Measurements from ENCODE around the gene GCNT4.
"Not testable (repeated sequence)": the region's sequence is repeated elsewhere in the genome, so short reads cannot be mapped to it uniquely, and the experiment has no call there.

GCNT4 gene, protein sequence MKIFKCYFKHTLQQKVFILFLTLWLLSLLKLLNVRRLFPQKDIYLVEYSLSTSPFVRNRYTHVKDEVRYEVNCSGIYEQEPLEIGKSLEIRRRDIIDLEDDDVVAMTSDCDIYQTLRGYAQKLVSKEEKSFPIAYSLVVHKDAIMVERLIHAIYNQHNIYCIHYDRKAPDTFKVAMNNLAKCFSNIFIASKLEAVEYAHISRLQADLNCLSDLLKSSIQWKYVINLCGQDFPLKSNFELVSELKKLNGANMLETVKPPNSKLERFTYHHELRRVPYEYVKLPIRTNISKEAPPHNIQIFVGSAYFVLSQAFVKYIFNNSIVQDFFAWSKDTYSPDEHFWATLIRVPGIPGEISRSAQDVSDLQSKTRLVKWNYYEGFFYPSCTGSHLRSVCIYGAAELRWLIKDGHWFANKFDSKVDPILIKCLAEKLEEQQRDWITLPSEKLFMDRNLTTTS
- 4.4 to 96.3 (median 18.4) reads per million in 4 experiments for total RNA-seq

DNA sequence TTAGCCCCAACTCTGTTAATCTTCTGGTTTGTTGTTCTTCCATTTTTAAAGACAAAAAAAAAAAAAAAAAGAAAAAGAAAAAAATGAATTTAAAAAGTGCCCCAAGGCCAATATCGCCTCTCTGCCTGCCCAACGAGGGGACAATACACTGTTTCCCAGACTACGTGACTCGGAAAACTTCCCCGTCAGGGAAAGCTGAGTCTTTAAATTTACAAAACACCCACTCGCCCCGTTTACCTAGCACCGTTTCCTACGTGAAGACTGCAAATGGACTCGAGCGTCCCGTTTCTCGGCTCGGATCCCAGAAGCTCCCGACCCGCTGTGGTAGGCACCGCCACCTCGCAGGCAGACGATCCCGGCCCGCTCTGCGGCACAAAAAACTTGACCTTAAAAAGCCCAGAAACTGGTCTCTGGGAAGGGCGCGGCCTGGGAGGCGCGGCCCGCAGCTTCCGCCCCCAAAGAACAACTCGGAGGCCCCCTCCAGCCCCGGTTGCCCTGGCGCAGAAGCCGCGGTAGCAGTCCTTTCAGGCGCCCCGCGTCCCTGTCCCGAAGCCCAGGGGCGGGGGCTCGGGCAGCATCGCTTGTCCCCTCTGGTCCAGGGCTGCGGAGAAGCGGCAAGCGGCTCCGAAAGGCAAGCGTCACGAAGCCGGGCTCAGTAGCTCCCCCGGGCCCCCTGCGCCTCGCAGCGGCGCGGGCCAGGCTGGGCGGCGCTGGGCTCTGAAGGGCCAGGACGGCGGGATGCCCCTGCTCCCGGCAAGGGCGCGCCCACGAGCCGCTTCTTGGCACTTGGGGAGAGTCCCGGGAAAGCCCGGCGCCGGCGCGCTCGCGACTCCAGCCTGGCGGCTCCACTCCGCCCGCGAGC is at the start of gene GCNT4:
TSS of gene GCNT4 (minus strand) at position 367 of the 862 bp plus-strand sequence. CDS start 22,521 bp downstream, outside the sequence.
- DNase-seq = peak; percentile 24

DNA sequence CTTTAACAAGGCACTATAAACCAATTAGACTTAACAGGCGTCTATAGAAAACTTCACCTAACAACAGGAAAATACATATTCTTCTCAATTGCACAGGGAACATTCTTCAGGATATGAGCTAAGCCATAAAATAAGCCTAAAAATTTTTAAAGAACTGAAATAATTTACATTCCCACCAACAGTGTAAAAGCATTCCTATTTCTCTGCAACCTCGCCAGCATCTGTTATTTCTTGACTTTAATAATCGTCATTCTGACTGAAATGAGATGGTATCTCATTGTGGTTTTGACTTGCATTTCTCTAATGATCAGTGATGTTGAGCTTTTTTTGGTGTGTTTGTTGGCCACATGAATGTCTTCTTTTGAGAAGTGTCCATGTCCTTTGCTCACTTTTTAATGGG is 43.6 kb upstream of the GCNT4 start:
- not testable (repeated sequence) for DNase-seq

DNA sequence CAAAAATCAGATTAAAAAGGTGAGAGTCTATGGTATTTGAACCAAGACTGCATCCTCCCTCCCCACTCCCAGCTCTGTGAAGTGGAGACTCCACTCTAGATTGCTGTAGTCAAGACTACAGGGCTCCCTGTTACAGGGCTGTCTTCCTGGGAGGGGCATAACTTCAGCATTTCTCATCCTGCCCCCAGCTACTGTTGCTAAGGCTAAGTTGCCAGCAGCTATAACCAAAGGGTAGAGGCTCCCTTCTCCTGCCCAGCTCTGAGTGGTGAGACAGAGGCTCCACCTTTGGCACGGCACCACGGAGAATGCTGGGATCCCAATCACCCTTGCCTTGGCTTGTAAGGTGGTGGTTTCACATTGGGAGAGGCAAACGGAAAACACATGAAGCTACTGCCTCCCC is 39.2 kb upstream of the GCNT4 start:
- no peak for DNase-seq

DNA sequence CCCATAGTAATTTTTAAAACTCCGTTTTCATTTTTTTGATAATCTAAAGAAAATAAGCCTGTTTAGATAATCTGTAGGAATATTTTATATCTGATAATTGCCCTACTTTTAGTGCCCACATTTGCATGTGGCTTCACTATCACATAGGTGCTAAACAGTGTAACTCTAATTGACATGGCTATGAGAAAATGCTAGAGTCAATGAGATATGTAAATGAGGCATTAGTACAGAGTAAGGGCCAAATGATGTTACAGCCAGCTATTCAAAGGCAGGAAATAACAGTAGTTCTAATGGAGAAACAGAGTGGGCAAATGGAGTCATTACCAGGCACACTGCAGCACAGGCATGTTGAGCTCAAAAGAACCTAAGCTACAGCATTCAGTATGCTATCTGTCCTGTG is 37.3 kb upstream of the GCNT4 start:
- DNase-seq = no peak

DNA sequence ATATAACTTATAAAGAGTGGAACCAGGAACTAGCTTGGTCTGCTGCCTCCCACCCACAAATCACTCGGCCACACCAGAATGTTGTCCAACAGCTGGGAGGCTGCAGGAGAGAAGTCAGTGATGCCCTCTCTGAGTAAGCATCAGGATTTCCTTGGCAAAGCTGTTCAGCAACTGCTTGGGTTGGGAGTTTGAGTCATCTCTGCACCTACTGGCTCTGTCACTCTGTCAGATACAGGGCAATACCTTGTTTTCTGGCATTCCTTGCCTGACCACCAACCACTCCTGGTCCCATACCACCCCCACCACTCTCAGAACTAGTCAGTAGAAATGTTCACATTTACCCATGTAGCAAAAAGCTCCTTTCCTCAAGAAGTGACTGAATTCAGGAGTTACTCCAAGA is 36.8 kb upstream of the GCNT4 start:
- no peak for DNase-seq

DNA sequence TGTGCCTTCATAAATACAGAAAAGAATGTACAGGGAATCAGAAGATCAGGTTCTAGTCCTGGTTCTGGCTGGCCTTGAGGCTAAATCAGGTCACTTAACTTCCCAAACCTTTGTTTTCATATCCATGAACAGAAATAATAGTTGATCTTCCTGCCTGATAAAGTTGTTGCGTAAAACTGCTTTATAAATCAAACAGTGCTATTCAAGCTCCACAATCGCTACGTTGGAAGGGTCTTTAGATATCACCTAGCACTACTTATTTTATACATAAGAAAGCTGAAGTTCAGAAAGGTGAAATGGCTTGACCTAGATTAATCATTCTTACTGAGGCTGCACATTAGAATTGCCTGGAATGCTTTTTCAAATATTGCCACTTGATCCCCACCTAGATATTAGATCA is 36.3 kb upstream of the GCNT4 start:
- no peak for DNase-seq

DNA sequence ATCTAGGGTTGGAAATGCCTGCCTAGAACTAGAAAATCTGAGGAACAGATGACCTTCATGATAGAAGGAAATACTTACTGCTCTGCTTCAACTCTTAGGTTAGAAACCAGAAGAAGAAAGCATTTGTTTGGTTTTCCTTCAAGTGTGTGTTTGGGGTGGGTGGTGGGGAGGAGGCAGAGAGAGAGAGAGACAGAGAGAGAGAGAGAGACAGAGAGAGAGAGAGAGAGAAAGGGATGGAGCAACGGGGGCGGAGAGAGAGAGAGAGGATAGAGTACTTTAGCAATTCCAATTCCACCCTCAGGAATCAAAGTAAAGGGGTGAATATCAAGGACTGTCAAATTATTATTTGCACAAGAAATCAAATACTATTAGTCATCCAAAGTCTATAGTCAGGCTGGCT is 29.2 kb upstream of the GCNT4 start:
- DNase-seq = no peak

DNA sequence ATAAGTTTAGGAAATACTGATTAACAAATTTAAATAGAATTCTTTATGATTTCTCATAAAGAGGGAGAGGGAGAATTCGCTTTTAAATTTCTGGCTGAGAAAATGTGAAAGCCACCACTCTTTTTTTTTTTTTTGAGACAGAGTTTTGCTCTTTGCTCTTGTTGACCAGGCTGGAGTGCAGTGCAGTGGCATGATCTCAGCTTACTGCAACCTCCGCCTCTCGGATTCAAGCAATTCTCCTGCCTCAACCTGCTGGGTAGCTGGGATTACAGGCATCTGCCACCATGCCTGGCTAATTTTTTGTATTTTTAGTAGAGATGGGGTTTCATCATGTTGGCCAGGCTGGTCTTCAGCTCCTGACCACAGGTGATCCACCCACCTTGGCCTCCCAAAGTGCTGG is 27.0 kb upstream of the GCNT4 start:
- DNase-seq = not testable (repeated sequence)

DNA sequence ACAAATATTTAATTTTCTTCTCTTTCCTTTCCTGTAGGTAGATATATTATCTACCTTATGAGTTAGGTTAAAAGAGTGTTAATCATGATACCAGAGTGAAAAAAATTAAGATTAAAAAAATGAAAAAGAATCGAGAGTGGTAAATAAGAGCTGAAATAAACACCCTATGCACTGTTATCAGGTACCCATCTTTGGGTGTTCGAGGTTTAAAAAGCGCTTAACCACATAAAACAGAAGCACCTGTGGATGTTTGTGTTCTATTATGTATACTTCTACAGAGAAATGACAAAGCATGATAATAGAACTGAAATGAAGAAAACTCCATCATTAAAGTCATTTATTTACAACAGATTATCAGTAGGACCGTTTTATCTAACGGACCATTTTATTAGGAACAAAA is 25.7 kb upstream of the GCNT4 start:
- DNase-seq = no peak

DNA sequence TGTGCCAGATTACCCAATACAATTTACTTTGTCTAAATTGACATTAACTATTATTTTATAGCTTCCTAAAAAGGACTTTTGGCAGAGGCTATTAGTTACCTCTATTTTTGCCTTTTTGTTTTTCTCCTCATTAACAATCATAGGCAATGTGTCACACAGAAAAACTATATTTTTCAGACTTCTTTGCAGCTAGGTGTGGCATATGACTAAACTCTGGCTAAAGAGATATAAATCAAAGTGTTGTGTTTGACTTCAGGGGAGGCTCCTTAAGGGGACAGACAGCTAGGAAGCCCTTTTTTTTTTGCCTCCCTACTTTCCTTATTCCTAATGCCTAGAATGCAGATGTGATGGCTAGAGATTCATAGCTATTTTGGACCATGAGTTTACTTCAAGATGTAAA is 19.7 kb upstream of the GCNT4 start:
- DNase-seq = no peak

DNA sequence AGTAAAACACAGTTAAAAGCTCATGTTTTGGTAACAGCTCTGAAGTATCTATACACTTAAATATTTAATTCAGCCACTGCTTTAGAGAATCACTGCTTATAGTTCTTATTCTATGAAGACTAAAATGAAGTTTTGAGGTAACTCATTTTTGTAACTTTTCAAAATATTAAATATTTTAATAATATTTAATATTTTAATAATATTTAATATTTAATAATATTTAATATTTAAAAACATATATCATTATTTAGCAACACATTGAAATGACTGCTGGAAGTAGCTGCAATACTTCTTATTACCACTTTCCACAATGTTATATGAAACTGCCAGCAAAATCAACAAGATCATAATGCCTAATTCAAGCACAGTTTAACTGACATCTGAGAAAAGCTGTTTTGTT is 18.7 kb upstream of the GCNT4 start:
- DNase-seq = no peak

DNA sequence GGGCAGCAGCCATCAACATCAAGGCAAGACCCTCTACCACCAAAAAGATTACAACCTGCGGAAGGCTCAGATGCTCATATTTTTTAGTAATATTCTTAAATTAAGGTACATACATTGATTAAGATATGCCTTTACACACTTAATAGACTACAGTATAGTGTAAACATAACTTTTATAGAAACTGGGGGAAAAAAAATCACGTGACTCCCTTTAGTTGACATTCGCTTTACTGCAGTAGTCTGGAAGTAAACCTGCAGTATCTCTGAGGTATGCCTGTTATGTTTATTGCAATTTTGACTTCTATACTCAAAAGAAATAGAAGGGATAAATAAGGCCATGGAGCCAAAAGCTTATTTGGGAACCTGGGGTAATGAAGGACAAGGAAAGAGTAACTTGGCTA is 15.1 kb upstream of the GCNT4 start:
- DNase-seq = no peak

DNA sequence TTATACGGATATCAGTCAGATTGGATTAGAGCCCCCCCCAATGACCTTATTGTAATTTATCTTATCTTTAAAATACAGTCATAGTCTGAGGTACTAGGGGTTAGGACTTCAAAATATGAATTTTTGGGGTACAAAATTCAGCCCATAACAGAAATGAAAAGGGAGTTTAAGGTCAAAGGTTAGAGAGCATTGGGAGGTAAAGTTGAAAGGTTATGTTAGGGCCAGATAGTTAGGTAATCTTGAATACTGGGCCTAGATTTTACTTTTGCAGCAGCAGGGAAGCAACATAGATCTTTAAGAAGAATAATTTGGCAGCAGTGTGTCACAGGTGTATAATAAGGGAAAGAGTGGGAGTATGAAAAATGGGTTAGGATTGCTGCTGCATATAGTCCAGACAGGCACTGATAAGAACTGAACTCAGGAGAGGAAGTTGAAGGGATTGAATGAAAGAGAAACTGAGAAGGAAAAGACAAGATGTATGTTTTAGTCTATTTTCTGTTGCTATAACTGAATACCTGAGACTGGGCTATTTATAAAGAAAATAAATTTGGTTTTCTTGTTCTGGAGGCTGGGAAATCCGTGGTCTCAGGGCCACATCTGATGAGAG is 10.7 kb upstream of the GCNT4 start:
- DNase-seq = no peak

DNA sequence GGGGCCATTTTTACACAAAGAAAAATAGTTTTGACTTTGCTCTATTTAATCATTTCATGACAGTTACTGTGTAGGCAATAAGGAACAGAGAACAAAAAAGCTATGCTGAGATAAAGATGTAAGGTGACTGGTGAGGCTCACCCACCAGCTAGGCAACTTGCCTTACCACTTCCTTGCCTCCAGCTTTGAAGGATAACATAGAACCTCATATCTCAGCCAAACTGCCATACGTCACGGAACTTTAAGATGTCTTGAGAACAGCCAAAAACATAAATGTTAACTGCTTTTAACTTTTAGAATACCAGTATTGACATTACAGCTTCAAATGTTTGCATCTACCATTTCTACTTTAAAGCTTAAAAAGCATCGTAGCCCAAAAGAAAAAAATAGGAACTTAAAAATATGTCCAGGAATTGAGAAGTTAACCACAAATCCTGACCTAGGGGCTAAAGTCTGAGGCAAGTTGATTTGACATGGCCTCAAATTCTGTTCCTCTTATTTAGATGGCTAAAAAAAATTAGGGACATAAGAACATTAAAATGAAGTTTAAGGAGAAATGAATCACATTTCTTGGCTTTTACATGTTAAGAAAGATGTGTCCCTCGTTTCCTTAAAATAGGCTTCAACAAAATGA is 7.7 kb upstream of the GCNT4 start:
- DNase-seq = peak; percentile 31

DNA sequence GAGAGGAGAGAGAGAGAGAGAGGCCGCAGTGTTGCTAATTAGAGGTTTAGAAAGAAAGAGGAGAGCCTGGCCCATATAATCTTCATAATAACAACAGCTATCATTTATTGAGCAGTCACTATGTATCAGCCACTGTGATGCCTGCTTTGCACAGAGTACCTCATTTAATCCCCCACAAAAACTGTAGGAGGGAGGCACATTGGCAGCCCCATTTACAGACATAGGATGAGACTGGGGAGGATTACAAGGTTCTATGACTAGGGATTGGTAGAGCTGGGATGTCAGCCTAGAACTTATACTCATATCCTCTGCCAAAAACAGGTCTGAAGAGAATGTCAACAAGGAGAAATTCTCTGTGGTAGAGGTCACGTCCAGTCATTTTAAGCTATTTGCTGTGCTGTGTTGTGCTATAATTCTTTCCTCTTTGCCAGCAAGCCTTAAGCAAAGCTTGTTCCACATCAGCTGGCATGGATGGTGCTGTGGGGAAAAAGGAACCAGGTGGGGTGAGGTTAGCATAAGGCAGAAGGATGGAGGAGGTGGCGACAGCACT is 6.7 kb upstream of the GCNT4 start:
- DNase-seq = no peak

DNA sequence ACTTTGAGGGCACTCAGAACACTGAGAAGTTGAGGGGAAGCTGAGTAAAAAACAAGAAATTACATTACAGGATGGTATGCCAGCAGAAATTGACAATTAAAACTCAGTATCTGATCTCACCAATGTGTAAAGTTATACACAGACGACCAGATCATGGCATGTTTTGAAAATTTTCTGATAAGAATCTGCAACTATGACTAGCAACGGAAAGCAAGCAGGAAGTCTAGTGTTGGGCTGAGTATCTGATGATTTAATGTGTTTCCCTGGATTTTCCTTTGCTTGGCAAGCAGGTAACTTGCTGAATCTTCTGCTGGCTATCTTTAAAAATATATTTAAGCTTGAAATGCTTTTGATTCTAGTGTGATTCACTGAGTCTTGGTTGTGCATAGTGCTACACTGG is 5.2 kb upstream of the GCNT4 start:
- no peak for DNase-seq

DNA sequence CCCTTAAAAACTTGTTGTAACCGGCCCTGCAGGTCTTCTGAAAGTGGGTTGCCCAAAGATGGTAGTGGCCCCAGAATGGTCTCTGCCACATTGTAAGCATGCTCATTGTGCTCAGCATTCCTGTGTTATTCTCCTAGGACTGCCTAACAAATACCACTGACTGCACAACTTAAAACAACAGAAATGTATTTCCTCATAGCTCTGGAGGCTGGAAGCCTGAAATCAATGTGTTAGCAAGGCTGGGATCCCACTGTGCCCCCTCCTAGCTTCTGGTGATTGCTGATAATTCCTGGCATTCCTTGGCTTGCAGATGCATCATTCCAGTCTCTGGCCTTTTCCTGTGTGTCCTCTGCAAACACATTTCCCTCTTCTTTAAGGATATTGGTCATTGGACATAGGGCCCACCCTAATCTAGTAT is 3.4 kb upstream of the GCNT4 start:
- DNase-seq = no peak

DNA sequence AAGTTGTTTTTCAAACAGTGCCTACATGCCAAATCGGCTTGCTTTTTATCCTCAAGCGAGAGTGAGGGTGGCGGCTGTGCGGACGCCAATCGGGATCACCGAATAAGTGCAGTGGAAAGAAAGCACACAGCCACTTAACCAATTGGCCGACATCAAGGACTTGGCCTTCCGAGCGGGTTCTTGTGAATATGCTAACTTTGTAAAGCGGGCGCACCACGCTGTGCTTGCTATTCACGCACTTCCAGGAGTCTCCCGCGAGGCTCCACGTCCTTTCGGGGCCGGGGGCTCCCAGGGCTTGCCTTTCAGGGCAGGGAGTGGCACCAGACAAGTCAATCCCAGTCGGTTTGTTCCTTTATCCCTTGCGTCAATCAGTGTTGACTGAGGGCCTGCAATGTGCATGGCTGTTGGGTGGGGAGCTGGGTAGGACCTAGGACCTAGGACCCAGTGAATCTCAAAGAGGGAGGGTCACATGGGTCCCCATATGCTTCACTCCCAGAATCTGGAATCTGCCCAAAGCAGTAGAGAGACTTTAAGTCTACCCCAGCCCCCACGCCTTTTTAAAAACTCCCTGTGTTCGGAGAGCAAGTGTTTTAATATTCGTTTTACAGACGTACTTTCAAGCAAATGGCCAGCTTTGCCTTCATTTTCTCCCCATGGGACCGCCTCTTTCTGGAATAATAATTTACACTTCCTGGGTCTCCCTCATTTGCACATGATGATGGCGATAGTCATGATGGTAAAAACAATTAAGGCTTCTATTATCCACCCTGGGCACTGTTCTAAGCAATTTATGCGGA is 2.0 kb upstream of the GCNT4 start:
- no peak for DNase-seq

DNA sequence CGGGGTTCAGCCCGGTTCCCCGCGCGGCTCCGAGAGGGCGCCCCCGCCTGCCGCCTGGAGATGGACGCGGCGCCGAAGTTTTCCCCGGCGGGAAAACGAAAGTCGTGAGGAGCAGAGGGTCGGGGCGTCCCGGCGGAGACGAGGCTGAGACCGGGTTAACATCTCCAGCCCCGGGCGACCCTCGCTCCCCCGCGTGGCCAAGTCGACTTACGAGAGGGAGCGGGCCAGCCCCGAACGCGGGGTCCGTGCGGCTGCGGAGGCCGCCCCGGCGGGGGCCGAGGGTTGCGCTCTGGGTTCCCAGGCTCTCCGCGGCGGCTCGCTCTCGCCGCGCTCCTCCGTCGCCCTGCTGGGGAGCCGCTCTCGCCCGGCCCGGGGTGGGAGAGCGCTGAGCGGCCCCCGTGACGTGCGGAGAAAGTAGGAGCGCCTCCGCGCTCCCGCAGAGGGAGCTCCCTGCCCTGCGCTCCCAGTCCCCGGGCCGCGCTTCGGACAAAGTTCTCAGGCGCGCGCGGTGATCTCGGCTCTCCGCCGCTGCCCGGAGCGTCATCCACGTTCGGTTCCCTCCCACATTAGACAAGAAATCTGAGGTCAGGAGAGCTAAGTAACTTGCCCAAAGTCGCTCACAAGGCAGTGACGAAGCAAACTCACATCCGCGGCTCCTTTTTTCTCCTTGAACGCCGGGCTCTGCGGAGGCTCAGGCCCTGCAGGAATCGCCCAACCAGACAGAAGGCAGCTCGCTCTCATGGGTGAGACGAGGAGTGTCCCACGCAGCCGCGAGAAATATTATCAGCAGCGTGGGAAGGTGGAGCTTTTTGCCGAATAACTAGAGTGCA is 1.2 kb upstream of the GCNT4 start:
- DNase-seq = peak; percentile 32

DNA sequence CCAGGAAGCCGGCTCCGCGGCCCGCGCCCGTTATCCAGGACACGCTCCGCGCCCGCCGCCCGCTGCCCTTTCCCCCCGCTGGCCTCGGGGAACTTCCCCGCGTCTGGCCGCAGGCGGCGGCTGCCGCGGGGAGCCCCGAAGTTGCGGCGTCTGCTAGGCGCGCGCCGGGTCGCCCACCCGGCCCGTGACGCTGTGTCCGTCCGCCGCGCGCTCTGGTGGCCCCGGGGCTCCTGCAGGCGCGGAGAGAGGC is 621 bp upstream of the GCNT4 start:
- no peak for DNase-seq

DNA sequence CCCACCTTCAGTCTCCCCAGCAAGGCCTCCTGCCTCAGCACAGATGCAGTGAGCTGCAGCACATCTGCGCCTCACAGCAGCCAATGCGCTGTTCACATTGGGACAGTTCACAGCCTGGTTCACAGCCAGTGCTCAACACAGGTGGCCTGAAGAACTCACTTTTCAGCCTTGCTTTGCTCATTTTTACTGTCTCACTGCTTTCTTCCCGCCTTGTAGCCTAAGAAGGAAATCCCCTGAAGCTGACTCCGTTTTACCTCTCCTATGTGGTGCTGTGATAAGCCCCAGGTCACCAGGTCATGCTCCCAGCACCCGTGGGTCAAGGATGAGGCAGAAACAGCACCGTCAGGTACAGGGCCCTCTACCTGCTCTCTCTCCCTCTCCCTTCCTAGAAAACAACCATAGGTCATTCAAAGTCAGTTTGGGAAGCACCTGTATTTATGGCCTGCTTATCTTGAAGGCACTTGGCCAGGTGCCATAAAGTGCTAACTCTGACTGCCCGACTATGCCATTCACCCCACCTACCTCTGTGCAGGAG is 1.1 kb downstream of the GCNT4 start:
- DNase-seq = peak; percentile 4

Measured in effector CD8-positive, alpha-beta T cell (primary cell).